Adrenal gland (tissue), 5 donors: ENCODE data around the gene TMEM121B.

Source experiments
- POLR2A ChIP-seq, 2 donors: fragments of 450-650 bp; IDR thresholded peaks; one replicate each; pipeline ENCODE4 v1.6.1; 2017; ENCODE audit warnings: antibody characterized with exemption in 2 of 2, mild to moderate bottlenecking in 2 of 2, moderate library complexity in 1 of 2
- TF ChIP-seq, protein P1 (sequence below), 6 experiments: fragments of 450-650 bp in 4 of 6; fragments of 200-600 bp in 2 of 6; sonication (generic) in 1 of 6; IDR thresholded peaks; 1 replicate in 5 of 6; 2 replicates in 1 of 6; pipeline versions ENCODE4 v1.5.1 to v1.8.0; 2016 to 2021; ENCODE audit warnings: antibody characterized with exemption in 6 of 6, mild to moderate bottlenecking in 2 of 6, moderate library complexity in 1 of 6
- donor health status: DM: no; HTN: no; CAD: no.

DNA sequence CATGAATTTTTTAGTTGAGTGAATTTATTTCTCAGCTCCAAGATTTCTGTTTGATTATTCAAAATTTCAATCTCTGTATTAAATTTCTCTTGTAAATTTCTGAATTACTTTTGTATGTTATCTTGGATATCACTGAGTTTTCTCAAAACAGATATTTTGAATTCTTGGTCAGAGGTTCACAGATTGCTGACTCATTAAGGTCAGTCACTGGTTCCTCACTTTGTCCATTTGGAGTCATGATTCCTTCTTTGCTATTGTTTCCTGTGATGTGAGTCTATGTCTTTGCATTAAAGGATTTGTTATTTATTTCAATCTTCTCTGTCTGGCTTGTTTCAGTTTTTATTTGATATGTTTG is 46.5 kb downstream of the TMEM121B start:
- TF ChIP-seq, protein P1, sequence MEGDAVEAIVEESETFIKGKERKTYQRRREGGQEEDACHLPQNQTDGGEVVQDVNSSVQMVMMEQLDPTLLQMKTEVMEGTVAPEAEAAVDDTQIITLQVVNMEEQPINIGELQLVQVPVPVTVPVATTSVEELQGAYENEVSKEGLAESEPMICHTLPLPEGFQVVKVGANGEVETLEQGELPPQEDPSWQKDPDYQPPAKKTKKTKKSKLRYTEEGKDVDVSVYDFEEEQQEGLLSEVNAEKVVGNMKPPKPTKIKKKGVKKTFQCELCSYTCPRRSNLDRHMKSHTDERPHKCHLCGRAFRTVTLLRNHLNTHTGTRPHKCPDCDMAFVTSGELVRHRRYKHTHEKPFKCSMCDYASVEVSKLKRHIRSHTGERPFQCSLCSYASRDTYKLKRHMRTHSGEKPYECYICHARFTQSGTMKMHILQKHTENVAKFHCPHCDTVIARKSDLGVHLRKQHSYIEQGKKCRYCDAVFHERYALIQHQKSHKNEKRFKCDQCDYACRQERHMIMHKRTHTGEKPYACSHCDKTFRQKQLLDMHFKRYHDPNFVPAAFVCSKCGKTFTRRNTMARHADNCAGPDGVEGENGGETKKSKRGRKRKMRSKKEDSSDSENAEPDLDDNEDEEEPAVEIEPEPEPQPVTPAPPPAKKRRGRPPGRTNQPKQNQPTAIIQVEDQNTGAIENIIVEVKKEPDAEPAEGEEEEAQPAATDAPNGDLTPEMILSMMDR (IDR thresholded peaks at IDR 0.05): no peak
- no peak for TF ChIP-seq POLR2A (IDR thresholded peaks at IDR 0.05)
